ENCODE results near the gene CH25H.

GRCh38 chr10:89255793-89256192, 48.7 kb upstream of the CH25H start:
- TF ChIP-seq CTCF (IDR thresholded peaks at IDR 0.05) (no peak), POLR2A (IDR thresholded peaks at IDR 0.05) (no peak)
